Mucosa of gallbladder (tissue), 1 donor: ENCODE data around the gene SLC17A8. TPM values are rescaled to one million over a fixed set of nuclear protein-coding genes. Genes with fewer than 3 reads are reported as not detected.
A peak's percentile ranks its signal among the peaks of the same experiment; 100 is the strongest.
"Not testable (repeated sequence)": the region's sequence is repeated elsewhere in the genome, so short reads cannot be mapped to it uniquely, and the experiment has no call there.

Experiments
- DNase-seq: peaks from one replicate; pipeline ENCODE4 v3.0.0-alpha.2; 2020; ENCODE audit warnings: low spot score
- total RNA-seq: library from RNA; stranded (reverse); gene quantifications from one replicate; pipeline ENCODE4 v1.2.1, GENCODE V29; 2021
- donor health status: DM: no; HTN: no; CAD: no.

The SLC17A8 gene
- total RNA-seq = not detected

GRCh38 chr12:100356644-100357223 is at the start of gene SLC17A8:
Gene SLC17A8, plus strand, starts transcription at chr12:100357074. Its CDS starts 318 bp downstream, at chr12:100357392.
- DNase-seq = no peak

GRCh38 chr12:100308138-100308537 is 48.7 kb upstream of the SLC17A8 start:
- DNase-seq = not testable (repeated sequence)

GRCh38 chr12:100311317-100311716 is 45.6 kb upstream of the SLC17A8 start:
- no peak for DNase-seq

GRCh38 chr12:100317371-100317770 is 39.5 kb upstream of the SLC17A8 start:
- DNase-seq = no peak

GRCh38 chr12:100324498-100324897 is 32.4 kb upstream of the SLC17A8 start:
- DNase-seq = no peak

GRCh38 chr12:100326208-100326607 is 30.7 kb upstream of the SLC17A8 start:
- DNase-seq = no peak

- DNase-seq = no peak
Measured at GRCh38 chr12:100329800-100330199, 27.1 kb upstream of the SLC17A8 start.

- DNase-seq = no peak
Measured at GRCh38 chr12:100331871-100332270, 25.0 kb upstream of the SLC17A8 start.

GRCh38 chr12:100332852-100333251 is 24.0 kb upstream of the SLC17A8 start:
- DNase-seq = no peak

GRCh38 chr12:100337299-100337698 is 19.6 kb upstream of the SLC17A8 start:
- no peak for DNase-seq

GRCh38 chr12:100337727-100338126 is 19.1 kb upstream of the SLC17A8 start:
- peak; percentile 40 for DNase-seq

GRCh38 chr12:100339071-100339470 is 17.8 kb upstream of the SLC17A8 start:
- DNase-seq = no peak

GRCh38 chr12:100342897-100343296 is 14.0 kb upstream of the SLC17A8 start:
- not testable (repeated sequence) for DNase-seq

- DNase-seq = not testable (repeated sequence)
Measured at GRCh38 chr12:100344351-100344750, 12.5 kb upstream of the SLC17A8 start.

- no peak for DNase-seq
Measured at GRCh38 chr12:100345020-100345767, 11.7 kb upstream of the SLC17A8 start.

- DNase-seq = no peak
Measured at GRCh38 chr12:100346660-100347059, 10.2 kb upstream of the SLC17A8 start.

- no peak for DNase-seq
Measured at GRCh38 chr12:100348657-100349454, 8.0 kb upstream of the SLC17A8 start.

- DNase-seq = no peak
Measured at GRCh38 chr12:100359248-100359647, 2.4 kb downstream of the SLC17A8 start.

GRCh38 chr12:100359822-100360221 is 2.9 kb downstream of the SLC17A8 start:
- no peak for DNase-seq

- DNase-seq = no peak
Measured at GRCh38 chr12:100360450-100360849, 3.6 kb downstream of the SLC17A8 start.

- no peak for DNase-seq
Measured at GRCh38 chr12:100364324-100364723, 7.5 kb downstream of the SLC17A8 start.

- no peak for DNase-seq
Measured at GRCh38 chr12:100365411-100365810, 8.5 kb downstream of the SLC17A8 start.

- DNase-seq = no peak
Measured at GRCh38 chr12:100368066-100368465, 11.2 kb downstream of the SLC17A8 start.
